GM19455 (cell line): ENCODE data around the gene EAF1.
"Not testable (repeated sequence)": the region's sequence is repeated elsewhere in the genome, so short reads cannot be mapped to it uniquely, and the experiment has no call there.

Experiments
- ATAC-seq: cut with Tn5 transposase; IDR thresholded peaks from one replicate; pipeline ENCODE4 v1.9.1; 2021; ENCODE audit not compliant: unreplicated experiment

Gene EAF1

DNA sequence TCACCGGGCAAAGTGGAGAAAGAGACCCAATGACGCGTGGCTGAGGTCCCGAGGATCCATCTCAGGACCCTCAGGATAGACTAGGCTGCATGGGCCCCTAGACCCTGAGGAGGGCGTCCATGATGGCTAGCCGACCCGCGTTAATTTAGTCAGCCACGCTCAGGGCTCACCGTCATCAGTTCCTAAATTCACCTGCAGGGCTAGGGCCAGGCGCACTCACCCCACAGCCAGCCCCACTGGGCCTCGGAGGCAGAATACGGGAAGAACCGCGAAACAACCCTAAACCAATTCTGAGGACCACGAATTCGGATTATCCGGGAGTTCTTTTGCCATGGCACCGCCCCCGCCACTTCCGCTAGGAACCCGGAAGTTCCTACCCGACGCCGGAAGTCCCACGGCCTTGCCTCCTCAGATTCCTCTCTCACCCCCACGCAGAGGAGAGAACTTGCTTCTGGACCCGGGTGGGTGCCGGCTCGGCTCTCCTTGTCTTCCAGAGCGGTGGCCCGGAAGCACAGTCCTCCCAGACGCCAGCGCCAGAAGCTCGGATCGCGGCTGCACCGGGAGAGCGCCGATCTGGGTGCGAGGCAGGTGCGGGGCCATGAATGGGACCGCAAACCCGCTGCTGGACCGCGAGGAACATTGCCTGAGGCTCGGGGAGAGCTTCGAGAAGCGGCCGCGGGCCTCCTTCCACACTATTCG, at the start of gene EAF1, which contains the start of gene METTL6:
TSS of gene EAF1 (plus strand) at position 417 of the 699 bp plus-strand sequence. CDS start at position 599, 182 bp downstream.
TSS of gene METTL6 (minus strand) at position 363 of the 699 bp plus-strand sequence. CDS start 1,033 bp downstream, outside the sequence.
- peak; percentile 84 for ATAC-seq

GRCh38 chr3:15377961-15378791, 49.2 kb upstream of the EAF1 start:
- ATAC-seq: peak; percentile 90

- ATAC-seq: no peak
Measured at GRCh38 chr3:15380980-15381890, 46.2 kb upstream of the EAF1 start.

DNA sequence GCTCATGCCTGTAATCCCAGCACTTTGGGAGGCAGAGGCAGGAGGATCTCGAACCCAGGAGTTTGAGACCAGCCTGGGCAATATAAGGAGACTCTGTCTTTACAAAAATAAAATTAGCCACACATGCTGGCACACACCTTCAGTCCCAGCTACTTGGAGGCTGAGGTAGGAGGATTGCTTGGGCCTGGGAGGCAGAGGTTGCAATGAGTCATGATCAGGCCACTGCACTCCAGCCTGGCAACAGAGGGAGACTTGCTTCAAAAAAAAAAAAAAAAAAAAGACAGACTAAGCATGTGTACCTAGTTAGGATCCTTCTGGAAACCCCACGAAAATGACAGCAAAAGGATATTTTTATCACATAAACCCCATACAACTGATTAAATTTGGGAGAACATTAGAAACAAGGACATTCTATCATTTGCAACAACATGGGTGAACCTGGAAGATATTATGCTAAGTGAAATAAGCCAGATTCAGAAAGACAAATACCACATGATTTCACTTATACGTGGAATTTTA, 44.9 kb upstream of the EAF1 start:
- ATAC-seq: no peak

GRCh38 chr3:15384510-15385237, 42.7 kb upstream of the EAF1 start:
- ATAC-seq: peak; percentile 86

GRCh38 chr3:15385238-15385695, 42.1 kb upstream of the EAF1 start:
- ATAC-seq: not testable (repeated sequence)

DNA sequence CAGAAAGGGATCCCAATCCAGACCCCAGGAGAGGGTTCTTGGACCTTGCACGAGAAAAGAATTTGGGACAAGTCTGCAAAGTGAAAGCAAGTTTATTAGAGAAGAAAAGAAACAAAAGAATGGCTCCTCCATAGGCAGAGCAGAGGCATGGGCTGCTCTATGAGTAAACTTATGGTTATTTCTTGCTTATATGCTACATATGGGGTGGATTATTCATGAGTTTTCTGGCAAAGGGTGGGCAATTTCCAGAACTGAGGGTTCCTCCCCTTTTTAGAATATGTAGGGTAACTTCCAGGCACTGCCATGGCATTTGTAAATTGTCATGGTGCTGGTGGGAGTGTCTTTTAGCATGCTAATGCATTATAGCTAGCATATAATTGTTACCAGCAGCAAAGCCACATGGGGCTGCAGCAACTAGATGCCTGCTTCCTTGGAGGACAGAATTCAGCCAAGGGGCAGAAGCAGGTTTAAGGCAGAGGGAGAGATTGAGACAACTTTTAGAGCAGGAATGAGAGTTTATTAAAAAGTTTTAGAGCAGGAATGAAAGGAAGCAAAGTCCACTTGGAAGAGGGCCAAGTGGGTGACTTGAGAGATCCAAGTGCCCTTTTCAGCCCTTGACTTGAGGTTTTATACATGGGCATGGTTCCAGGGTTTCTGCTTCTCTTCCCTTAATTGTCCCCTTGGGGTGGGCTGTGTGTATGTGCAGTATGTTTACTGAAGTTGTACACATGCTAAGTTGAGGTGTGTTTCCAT, 41.3 kb upstream of the EAF1 start:
- ATAC-seq: no peak

- ATAC-seq: not testable (repeated sequence)
Measured at GRCh38 chr3:15386654-15386955, 40.8 kb upstream of the EAF1 start.

GRCh38 chr3:15387171-15387581, 40.2 kb upstream of the EAF1 start:
- no peak for ATAC-seq

- no peak for ATAC-seq
Measured at GRCh38 chr3:15387735-15388134, 39.7 kb upstream of the EAF1 start.

DNA sequence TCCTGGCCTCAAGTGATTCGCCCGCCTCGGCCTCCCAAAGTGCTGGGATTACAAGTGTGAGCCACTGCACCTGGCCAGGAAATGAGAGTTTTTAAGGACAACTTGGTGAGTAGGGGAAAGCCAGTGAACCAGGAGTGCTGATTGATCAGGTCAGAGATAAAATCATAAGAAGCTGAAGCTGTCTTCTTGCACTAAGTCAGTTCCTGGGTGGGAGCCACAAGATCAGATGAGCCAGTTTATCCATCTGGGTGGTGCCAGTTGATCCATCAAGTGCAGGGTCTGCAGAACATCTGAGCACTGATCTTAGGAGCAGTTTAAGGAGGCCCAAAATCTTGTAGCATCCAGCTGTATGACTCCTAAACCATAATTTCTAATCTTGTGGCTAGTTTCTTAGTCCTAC, 39.1 kb upstream of the EAF1 start:
- ATAC-seq: not testable (repeated sequence)

- no peak for ATAC-seq
Measured at GRCh38 chr3:15390460-15390859, 36.9 kb upstream of the EAF1 start.

DNA sequence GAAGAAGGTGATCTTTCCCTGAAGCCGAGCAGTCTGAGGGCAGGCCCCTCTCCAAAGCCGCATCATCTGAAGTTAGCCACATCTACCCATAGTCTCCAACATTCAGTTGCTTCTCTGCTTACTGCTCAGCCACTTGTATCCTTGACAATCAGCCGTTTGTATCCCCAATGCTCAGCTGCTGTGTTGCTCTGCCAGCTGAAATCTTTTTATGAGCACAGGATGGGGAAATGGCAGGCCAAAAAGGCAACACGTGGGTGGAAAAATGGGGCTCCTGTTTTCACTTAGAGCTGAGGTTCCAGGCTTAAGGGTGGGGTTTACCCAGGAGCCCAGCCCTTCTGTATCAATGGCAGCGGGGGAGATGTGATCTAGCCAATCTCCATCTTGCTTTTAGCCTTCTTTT, 36.4 kb upstream of the EAF1 start:
- ATAC-seq: no peak

DNA sequence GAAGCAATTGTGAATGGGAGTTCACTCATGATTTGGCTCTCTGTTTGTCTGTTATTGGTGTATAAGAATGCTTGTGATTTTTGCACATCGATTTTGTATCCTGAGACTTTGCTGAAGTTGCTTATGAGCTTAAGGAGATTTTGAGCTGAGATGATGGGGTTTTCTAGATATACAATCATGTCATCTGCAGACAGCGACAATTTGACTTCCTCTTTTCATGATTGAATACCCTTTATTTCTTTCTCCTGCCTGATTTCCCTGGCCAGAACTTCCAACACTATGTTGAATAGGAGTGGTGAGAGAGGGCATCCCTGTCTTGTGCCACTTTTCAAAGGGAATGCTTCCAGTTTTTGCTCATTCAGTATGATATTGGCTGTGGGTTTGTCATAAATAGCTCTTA, 34.1 kb upstream of the EAF1 start:
- not testable (repeated sequence) for ATAC-seq

DNA sequence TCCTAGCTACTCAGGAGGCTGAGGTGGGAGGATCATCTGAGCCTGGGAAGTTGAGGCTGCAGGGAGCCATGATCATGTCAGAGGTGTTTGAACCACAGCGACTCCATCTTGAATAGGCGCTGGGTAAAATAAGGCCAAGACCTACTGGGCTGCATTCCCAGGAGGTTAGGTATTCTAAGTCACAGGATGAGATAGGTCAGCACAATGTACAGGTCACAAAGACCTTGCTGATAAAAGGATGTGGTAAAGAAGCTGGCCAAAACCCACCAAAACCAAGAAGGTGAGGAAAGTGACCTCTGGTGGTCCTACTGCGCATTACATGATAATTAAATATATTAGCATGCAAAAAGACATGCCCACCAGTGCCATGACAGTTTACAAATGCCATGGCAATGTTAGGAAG, 28.7 kb upstream of the EAF1 start:
- not testable (repeated sequence) for ATAC-seq

DNA sequence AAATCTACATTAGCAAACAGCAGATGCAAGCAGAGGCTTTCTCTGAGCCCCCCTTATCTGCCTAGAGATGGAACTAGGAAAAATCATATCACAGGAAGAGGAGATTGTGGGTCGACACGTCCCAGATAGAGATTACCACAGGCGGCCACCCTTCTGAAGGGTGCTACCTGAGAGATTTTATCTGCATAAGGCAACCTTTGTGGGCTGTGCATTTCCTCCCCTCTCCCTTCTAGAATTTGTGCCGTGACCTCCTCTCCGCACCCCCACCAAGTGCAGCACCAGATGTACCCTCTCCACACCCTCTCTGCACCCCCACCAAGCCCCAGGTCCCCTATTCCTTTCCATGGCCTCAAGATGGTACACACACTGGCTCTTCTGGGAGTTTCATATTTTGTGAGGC, 27.4 kb upstream of the EAF1 start:
- no peak for ATAC-seq

GRCh38 chr3:15401936-15402335, 25.5 kb upstream of the EAF1 start:
- no peak for ATAC-seq

DNA sequence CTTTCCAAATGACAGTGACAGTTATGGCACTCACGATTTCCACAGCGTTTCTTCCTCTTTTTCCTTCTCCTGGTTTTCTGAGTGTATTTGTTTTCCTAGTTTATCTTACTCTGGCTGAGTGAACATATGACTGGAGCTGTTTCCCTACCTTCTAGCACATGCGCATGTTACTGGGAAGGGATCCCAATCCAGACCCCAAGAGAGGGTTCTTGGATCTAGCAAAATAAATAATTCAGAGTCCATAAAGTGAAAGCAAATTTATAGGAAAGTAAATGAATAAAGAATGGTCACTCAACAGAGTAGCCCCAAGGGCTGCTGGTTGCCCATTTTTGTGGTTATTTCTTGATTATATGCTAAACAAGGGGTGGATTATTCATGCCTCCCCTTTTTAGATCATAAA, 23.9 kb upstream of the EAF1 start:
- no peak for ATAC-seq

GRCh38 chr3:15403965-15404364, 23.4 kb upstream of the EAF1 start:
- ATAC-seq: no peak

DNA sequence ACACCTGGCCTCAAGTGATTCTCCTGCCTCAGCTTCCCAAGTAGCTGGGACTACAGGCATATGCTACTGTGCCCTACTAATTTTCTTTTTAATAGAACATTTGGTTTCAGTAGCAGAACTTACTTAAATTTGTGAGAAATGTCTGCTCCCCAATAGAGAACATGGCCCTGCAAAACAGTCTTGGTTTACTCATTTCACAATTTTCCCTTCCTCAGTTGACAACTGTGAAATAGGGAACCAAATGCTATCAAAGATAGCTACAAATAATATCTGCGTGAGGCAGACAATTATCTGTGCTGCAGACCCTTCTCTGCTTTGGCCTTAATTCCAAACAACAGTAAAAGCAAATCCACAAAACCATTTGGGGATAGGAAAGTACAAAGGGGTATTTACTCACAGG, 22.6 kb upstream of the EAF1 start:
- ATAC-seq: no peak
